Naive B cell (primary cell): ENCODE data around the gene DPM1. TPM values are rescaled to one million over a fixed set of nuclear protein-coding genes. Genes with fewer than 3 reads are reported as not detected.

Experiments used
- ATAC-seq, 2 donors: fragments of 150-1000 bp; cut with Tn5 transposase; 2 replicates each; pipeline ENCODE4 v1.10.0; 2021; ENCODE audit warnings: low read depth in 2 of 2, mild to moderate bottlenecking in 2 of 2, moderate library complexity in 2 of 2
- DNase-seq: peaks from one replicate; pipeline ENCODE4 v3.0.0; 2022
- H3K27ac Mint-ChIP-seq, 6 donors: one replicate each; pipeline ENCODE4 v1.8.0; 2020 to 2022; ENCODE audit warnings: mild to moderate bottlenecking in 6 of 6, mixed read lengths in 6 of 6, moderate library complexity in 5 of 6, inconsistent platforms in 2 of 6
- H3K27me3 Mint-ChIP-seq, 3 donors: one replicate each; pipeline ENCODE4 v1.8.0; 2021 to 2022; ENCODE audit warnings: mixed read lengths in 3 of 3, mild to moderate bottlenecking in 1 of 3
- H3K36me3 Mint-ChIP-seq, 2 donors: one replicate each; pipeline ENCODE4 v1.8.0; 2020 to 2022; ENCODE audit warnings: mixed read lengths in 2 of 2, inconsistent platforms in 1 of 2, mild to moderate bottlenecking in 1 of 2
- H3K4me1 Mint-ChIP-seq, 3 donors: one replicate each; pipeline ENCODE4 v1.8.0; 2020 to 2022; ENCODE audit warnings: mixed read lengths in 3 of 3, inconsistent platforms in 1 of 3, mild to moderate bottlenecking in 1 of 3, moderate library complexity in 1 of 3
- H3K4me3 Mint-ChIP-seq, 8 donors: one replicate each; pipeline ENCODE4 v1.8.0; 2020 to 2022; ENCODE audit warnings: mild to moderate bottlenecking in 8 of 8, mixed read lengths in 8 of 8, moderate library complexity in 8 of 8, inconsistent platforms in 2 of 8
- H3K9me3 Mint-ChIP-seq, 7 donors: one replicate each; pipeline ENCODE4 v1.8.0; 2020 to 2022; ENCODE audit warnings: mixed read lengths in 7 of 7, mild to moderate bottlenecking in 5 of 7, inconsistent platforms in 2 of 7, moderate library complexity in 1 of 7
- polyA plus RNA-seq, 6 donors: library from polyadenylated mRNA; unstranded; fragments of 300-500 nt; fragmentation: Illumina TruSeq; gene quantifications; one replicate each; pipeline ENCODE4 v1.2.3, GENCODE V29; 2021; ENCODE audit warnings: low read depth in 6 of 6

Gene DPM1
- polyA plus RNA-seq, 6 donors from 2014 or later: 57.0 to 86.2 (median 71.5) TPM

- peaks cover 54 to 86% (median 72%) of the 10 kb centered on the region in 3 donors for H3K4me1 Mint-ChIP-seq
- H3K9me3 Mint-ChIP-seq: no peaks in the 10 kb centered on the region
- H3K4me3 Mint-ChIP-seq: peak overlapping the region in 1 of 8 donors; percentile 9
- H3K36me3 Mint-ChIP-seq: peaks cover 0 to 4% of the 10 kb centered on the region in 2 donors
- peak overlapping the region; percentile 2 to 91 (median 84) for H3K27ac Mint-ChIP-seq
- ATAC-seq (no peak), DNase-seq (no peak)
- no peaks in the 10 kb centered on the region for H3K27me3 Mint-ChIP-seq
Measured at GRCh38 chr20:50919567-50919966, 38.8 kb downstream of the DPM1 start.

DNA sequence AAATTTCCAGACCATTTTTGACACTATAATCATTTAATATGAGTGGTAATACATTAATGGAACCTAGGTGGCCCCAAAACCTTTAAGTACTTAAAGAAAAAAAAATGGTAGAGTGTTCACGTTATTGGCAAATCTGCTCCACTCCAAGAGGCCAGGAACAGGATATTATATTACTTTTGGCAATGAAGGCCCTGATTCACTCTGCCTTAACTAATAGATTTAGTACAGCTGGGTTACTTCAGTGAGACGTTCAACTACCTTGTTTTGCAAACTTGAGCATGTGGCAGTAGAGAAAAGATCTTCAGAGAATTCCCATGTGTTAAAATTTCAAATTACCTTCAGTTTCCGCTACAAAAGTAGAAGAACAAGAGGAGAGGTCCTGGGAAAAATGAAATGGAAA lies 39.9 kb downstream of the DPM1 start:
- Mint-ChIP-seq H3K4me1 (peaks cover 59 to 85% (median 83%) of the 10 kb centered on the region in 3 donors), H3K9me3 (no peaks in the 10 kb centered on the region), H3K4me3 (peak overlapping the region in 1 of 8 donors; percentile 39), H3K36me3 (peaks cover 0 to 4% of the 10 kb centered on the region in 2 donors), H3K27me3 (no peaks in the 10 kb centered on the region), H3K27ac (peak overlapping the region in 5 of 6 donors; percentile 49 to 96 (median 62))
- no peak for DNase-seq
- ATAC-seq: no peak

DNA sequence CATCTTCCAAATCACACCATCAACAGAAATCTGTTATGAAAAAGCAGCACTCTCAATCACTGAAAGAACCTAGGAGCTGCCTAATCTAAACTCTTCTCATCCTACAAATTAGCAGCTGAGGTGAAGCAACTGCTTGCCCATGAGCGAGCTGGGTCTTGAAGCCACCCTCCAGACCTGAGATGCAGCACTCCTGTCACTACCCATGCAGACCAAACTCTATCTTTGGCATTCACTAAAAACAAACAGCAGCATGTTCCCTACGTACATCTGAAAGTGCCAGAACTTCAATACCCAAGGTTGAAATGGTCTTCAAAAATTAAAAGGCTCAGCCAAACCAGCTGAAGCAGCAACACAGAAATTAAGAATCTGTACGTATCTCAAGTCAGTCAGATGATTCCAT lies 41.4 kb downstream of the DPM1 start:
- DNase-seq: no peak
- Mint-ChIP-seq H3K36me3 (peaks cover 0 to 4% of the 10 kb centered on the region in 2 donors), H3K27me3 (no peaks in the 10 kb centered on the region), H3K9me3 (no peaks in the 10 kb centered on the region), H3K27ac (peak overlapping the region in 5 of 6 donors; percentile 66 to 93 (median 84)), H3K4me3 (peak overlapping the region in 5 of 8 donors; percentile 4 to 73 (median 32)), H3K4me1 (peaks cover 59 to 84% (median 76%) of the 10 kb centered on the region in 3 donors)
- ATAC-seq: no peak

DNA sequence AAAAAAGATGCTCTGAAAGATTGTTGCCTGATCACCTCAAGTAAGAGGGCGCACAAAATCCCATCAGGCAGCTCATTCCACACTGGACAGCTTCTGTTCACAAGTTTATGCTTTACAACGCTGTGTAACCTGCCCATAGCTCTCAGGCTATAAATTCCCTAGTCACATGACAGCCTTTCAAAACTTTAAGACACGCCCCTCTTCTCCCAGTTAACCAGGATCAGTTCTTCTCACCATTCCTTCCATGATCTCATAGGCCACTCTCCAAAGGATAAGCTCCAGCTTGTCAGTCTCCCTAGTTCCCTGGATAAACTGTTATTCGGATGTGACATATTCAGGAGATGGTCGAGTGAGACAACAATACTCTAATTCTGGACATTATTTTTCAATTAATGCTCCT lies 42.1 kb downstream of the DPM1 start:
- H3K9me3 Mint-ChIP-seq: no peaks in the 10 kb centered on the region
- H3K36me3 Mint-ChIP-seq: peaks cover 0 to 4% of the 10 kb centered on the region in 2 donors
- no peak for ATAC-seq
- peaks cover 60 to 84% (median 76%) of the 10 kb centered on the region in 3 donors for H3K4me1 Mint-ChIP-seq
- H3K4me3 Mint-ChIP-seq: peak overlapping the region in 3 of 8 donors; percentile 9 to 47 (median 19)
- peak overlapping the region; percentile 2 to 93 (median 76) for H3K27ac Mint-ChIP-seq
- H3K27me3 Mint-ChIP-seq: no peaks in the 10 kb centered on the region
- DNase-seq: no peak

- Mint-ChIP-seq H3K27me3 (no peaks in the 10 kb centered on the region), H3K36me3 (peaks cover 0 to 4% of the 10 kb centered on the region in 2 donors), H3K27ac (peak overlapping the region in 3 of 6 donors; percentile 60 to 84 (median 71))
Measured at GRCh38 chr20:50915424-50915823, 42.9 kb downstream of the DPM1 start.

GRCh38 chr20:50913690-50914375 lies 44.5 kb downstream of the DPM1 start:
- DNase-seq (no peak), ATAC-seq (no peak)
- Mint-ChIP-seq H3K27me3 (no peaks in the 10 kb centered on the region), H3K4me1 (peaks cover 62 to 82% (median 80%) of the 10 kb centered on the region in 3 donors), H3K4me3 (no peak overlapping the region), H3K36me3 (peaks cover 0 to 4% of the 10 kb centered on the region in 2 donors), H3K9me3 (no peaks in the 10 kb centered on the region), H3K27ac (peak overlapping the region in 5 of 6 donors; percentile 37 to 84 (median 52))

More at GRCh38 chr20:50915424-50915823, 42.9 kb downstream of the DPM1 start:
- H3K4me1 Mint-ChIP-seq: peaks cover 59 to 85% (median 84%) of the 10 kb centered on the region in 3 donors
- peak overlapping the region in 3 of 8 donors; percentile 1 to 45 (median 23) for H3K4me3 Mint-ChIP-seq
- ATAC-seq (no peak), DNase-seq (no peak)
- H3K9me3 Mint-ChIP-seq: no peaks in the 10 kb centered on the region

- H3K36me3 Mint-ChIP-seq: peaks cover 0 to 4% of the 10 kb centered on the region in 2 donors
- H3K27me3 Mint-ChIP-seq: no peaks in the 10 kb centered on the region
- no peak overlapping the region for H3K4me3 Mint-ChIP-seq
- H3K4me1 Mint-ChIP-seq: peaks cover 52 to 74% (median 73%) of the 10 kb centered on the region in 3 donors
- peak overlapping the region in 3 of 6 donors; percentile 42 to 57 (median 57) for H3K27ac Mint-ChIP-seq
- DNase-seq (no peak), ATAC-seq (no peak)
- no peaks in the 10 kb centered on the region for H3K9me3 Mint-ChIP-seq
Measured at GRCh38 chr20:50911716-50912115, 46.6 kb downstream of the DPM1 start.

GRCh38 chr20:50911030-50911429 lies 47.3 kb downstream of the DPM1 start:
- H3K9me3 Mint-ChIP-seq: no peaks in the 10 kb centered on the region
- DNase-seq (no peak), ATAC-seq (no peak)
- H3K36me3 Mint-ChIP-seq: no peaks in the 10 kb centered on the region
- no peaks in the 10 kb centered on the region for H3K27me3 Mint-ChIP-seq
- peak overlapping the region in 3 of 6 donors; percentile 57 to 86 (median 57) for H3K27ac Mint-ChIP-seq
- peaks cover 47 to 69% (median 69%) of the 10 kb centered on the region in 3 donors for H3K4me1 Mint-ChIP-seq
- H3K4me3 Mint-ChIP-seq: no peak overlapping the region

DNA sequence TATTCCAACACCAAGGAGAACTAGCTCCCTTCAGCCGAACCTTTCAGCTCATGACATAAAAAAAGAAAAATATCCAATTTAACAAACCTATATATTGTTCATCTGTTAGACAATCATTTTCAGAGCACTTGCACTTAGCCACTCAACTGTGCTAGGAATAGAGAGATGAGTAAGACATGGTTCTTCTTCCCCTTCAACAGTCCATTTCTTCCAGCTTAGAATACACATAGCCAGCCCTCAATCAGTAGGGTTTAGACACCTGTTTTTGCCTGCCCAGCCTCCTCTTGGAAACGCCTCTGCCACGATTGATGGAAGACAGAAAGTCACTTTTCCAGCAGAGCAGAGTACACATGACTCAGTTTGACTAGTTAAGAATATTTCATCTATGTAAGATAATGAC lies 48.9 kb downstream of the DPM1 start:
- no peaks in the 10 kb centered on the region for H3K36me3 Mint-ChIP-seq
- H3K4me3 Mint-ChIP-seq: no peak overlapping the region
- H3K27me3 Mint-ChIP-seq: no peaks in the 10 kb centered on the region
- ATAC-seq: no peak
- no peaks in the 10 kb centered on the region for H3K9me3 Mint-ChIP-seq
- no peak for DNase-seq
- H3K27ac Mint-ChIP-seq: peak overlapping the region in 5 of 6 donors; percentile 13 to 75 (median 39)
- H3K4me1 Mint-ChIP-seq: peaks cover 38 to 74% (median 68%) of the 10 kb centered on the region in 3 donors

- peaks cover 0 to 13% of the 10 kb centered on the region in 2 donors for H3K36me3 Mint-ChIP-seq
- H3K27me3 Mint-ChIP-seq: no peaks in the 10 kb centered on the region
Measured at GRCh38 chr20:50904067-50904570, 54.2 kb downstream of the DPM1 start.

DNA sequence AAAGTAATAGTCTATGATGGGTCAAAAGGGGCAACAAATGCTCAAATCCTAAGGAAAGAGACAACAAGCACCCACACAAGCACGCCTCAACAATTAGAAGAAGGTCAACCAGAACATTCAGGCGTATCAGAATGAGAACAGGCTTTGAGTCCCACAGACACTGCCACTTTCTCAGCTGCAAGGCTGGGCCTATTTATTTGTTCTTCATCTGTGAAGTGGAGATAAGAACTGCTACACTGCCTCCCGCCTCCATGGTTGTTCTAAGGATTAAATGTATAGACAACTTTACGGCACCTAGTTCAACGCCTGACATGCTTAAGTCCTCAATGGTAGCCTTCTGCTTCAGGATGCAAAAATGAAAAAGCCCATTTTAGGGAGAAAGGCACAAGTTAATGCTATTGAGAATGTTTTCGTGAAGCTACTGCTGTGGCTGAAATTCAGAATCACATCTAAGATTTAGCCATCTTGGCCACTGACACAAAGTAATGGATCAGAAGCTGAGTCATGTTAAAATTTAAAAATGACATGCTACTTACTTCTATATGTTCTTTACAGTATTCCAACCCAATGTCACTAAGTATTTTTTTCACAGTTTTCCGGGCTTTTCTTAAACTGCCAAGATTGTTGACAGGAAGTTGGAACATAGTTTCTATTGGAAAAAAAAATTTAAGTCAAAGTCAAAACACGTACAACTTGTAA lies 54.8 kb downstream of the DPM1 start:
- Mint-ChIP-seq H3K27ac (peak overlapping the region in 5 of 6 donors; percentile 12 to 52 (median 24)), H3K36me3 (peaks cover 0 to 13% of the 10 kb centered on the region in 2 donors), H3K4me3 (no peak overlapping the region), H3K9me3 (no peaks in the 10 kb centered on the region), H3K27me3 (no peaks in the 10 kb centered on the region), H3K4me1 (peaks cover 28 to 56% (median 49%) of the 10 kb centered on the region in 3 donors)
- no peak for DNase-seq
- ATAC-seq: no peak

More at GRCh38 chr20:50904067-50904570, 54.2 kb downstream of the DPM1 start:
- peak in 1 of 2 donors; percentile 16 for ATAC-seq
- Mint-ChIP-seq H3K9me3 (no peaks in the 10 kb centered on the region), H3K27ac (peak overlapping the region in 5 of 6 donors; percentile 22 to 93 (median 80)), H3K4me3 (no peak overlapping the region), H3K4me1 (peaks cover 28 to 56% (median 54%) of the 10 kb centered on the region in 3 donors)
- no peak for DNase-seq

GRCh38 chr20:50901301-50901700 lies 57.0 kb downstream of the DPM1 start:
- no peaks in the 10 kb centered on the region for H3K27me3 Mint-ChIP-seq
- DNase-seq (no peak), ATAC-seq (no peak)
- peaks cover 26 to 43% (median 39%) of the 10 kb centered on the region in 3 donors for H3K4me1 Mint-ChIP-seq
- H3K27ac Mint-ChIP-seq: peak overlapping the region in 1 of 6 donors; percentile 67
- H3K9me3 Mint-ChIP-seq: no peaks in the 10 kb centered on the region
- H3K4me3 Mint-ChIP-seq: no peak overlapping the region
- peaks cover 6 to 17% of the 10 kb centered on the region in 2 donors for H3K36me3 Mint-ChIP-seq

- peaks cover 26 to 35% (median 33%) of the 10 kb centered on the region in 3 donors for H3K4me1 Mint-ChIP-seq
- H3K9me3 Mint-ChIP-seq: no peaks in the 10 kb centered on the region
- H3K4me3 Mint-ChIP-seq: no peak overlapping the region
- H3K27ac Mint-ChIP-seq: peak overlapping the region in 1 of 6 donors; percentile 26
- H3K36me3 Mint-ChIP-seq: peaks cover 6 to 17% of the 10 kb centered on the region in 2 donors
- DNase-seq (no peak), ATAC-seq (no peak)
- no peaks in the 10 kb centered on the region for H3K27me3 Mint-ChIP-seq
Measured at GRCh38 chr20:50900261-50900660, 58.1 kb downstream of the DPM1 start.
